Measurements from ENCODE around the gene MYB. TPM values are rescaled to one million over a fixed set of nuclear protein-coding genes. Genes with fewer than 3 reads are reported as not detected.

Gene MYB
- total RNA-seq, 2 donors from 2014 or later, result 5.3 to 5.4 TPM

DNA sequence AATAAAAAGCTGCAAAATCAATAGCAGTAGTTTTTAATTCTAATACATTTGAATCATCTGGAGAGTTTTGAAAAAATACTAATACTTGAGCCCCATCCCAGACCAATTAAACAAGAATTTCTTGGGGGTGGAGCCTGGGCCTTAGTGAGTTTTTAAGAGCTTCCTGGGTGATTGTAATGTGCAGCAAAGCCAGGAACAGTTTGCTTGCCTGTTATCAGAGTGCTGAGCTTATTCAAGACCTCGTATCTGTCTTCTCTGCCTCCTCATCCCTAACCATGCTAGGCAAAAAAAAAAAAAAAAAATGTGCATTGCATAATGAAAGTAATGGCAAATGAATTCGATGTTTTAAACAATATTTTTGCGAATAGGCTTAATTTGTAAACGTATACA, 36.4 kb upstream of the MYB start:
- no peaks in the 10 kb centered on the region for H3K36me3 ChIP-seq (ENCODE audit: control insufficient read depth, insufficient read depth, low read length)
- 20 to 100% methylated on average over 1 to 2 of the region's 4 CpGs for WGBS, 2 experiments (ENCODE audit: insufficient coverage in 1 of 2, insufficient read length in 1 of 2)
- Mint-ChIP-seq H3K9me3 (no peaks in the 10 kb centered on the region), H3K27ac (no peak overlapping the region), H3K4me3 (no peak overlapping the region), H3K27me3 (ENCODE audit: insufficient read depth) (peaks cover 13% of the 10 kb centered on the region), H3K4me1 (peaks cover 10% of the 10 kb centered on the region), H3K36me3 (ENCODE audit: low read depth) (no peaks in the 10 kb centered on the region)
- TF ChIP-seq, protein P1, sequence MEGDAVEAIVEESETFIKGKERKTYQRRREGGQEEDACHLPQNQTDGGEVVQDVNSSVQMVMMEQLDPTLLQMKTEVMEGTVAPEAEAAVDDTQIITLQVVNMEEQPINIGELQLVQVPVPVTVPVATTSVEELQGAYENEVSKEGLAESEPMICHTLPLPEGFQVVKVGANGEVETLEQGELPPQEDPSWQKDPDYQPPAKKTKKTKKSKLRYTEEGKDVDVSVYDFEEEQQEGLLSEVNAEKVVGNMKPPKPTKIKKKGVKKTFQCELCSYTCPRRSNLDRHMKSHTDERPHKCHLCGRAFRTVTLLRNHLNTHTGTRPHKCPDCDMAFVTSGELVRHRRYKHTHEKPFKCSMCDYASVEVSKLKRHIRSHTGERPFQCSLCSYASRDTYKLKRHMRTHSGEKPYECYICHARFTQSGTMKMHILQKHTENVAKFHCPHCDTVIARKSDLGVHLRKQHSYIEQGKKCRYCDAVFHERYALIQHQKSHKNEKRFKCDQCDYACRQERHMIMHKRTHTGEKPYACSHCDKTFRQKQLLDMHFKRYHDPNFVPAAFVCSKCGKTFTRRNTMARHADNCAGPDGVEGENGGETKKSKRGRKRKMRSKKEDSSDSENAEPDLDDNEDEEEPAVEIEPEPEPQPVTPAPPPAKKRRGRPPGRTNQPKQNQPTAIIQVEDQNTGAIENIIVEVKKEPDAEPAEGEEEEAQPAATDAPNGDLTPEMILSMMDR (conservative IDR thresholded peaks at IDR 0.05), result no peak
- H3K9ac ChIP-seq (ENCODE audit: extremely low read depth, low read length, poor library complexity, severe bottlenecking), result no peak overlapping the region
- no peak overlapping the region for H3K4me3 ChIP-seq (ENCODE audit: low read length)
- no peak for DNase-seq
- peaks cover 8% of the 10 kb centered on the region for H3K27me3 ChIP-seq (ENCODE audit: control insufficient read depth, insufficient read depth, low read length, poor library complexity, severe bottlenecking)
- H3K4me1 ChIP-seq (ENCODE audit: control insufficient read depth, insufficient read depth, low read length), result no peaks in the 10 kb centered on the region
- H3K9me3 ChIP-seq (ENCODE audit: control insufficient read depth, low read length), result no peaks in the 10 kb centered on the region
- H3K27ac ChIP-seq (ENCODE audit: low read depth, low read length), result no peak overlapping the region

DNA sequence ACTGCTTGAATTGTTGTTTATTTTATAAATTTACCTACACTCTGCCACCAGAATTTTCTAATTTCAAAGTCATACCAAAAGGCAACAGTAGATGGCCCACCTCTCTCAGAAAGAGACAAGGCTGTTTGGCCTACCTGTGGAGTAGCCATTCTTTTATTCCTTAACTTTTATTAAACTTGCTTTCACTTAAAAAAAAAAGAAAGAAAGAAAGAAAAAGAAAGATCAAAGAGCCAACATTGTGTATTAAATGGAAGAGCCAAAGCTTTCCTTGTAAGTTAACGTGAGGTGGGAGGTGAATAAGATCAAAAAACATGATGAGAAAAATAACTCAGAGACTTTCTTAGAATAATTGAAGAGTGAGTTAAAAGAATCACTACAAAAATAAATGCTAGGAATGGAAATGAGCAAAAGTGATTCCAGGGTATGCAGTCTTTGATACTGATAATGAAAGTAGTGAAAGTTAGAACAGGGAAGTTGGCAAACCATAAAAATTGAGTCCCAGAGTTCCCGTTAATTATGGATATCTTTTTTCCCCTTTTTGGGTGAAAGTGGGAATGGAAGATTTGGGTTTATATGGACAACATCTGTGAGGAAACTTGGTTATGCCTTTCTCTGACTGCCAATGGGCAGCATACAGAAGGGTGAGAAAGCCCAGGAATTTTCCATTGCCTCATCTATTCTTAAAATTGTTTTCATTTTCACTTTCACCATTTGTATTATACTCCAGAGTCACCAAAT, 35.9 kb upstream of the MYB start:
- Mint-ChIP-seq H3K27ac (no peak overlapping the region), H3K4me3 (no peak overlapping the region), H3K27me3 (ENCODE audit: insufficient read depth) (peaks cover 12% of the 10 kb centered on the region), H3K4me1 (peaks cover 10% of the 10 kb centered on the region), H3K36me3 (ENCODE audit: low read depth) (no peaks in the 10 kb centered on the region), H3K9me3 (no peaks in the 10 kb centered on the region)
- Histone ChIP-seq H3K4me1 (ENCODE audit: control insufficient read depth, insufficient read depth, low read length) (no peaks in the 10 kb centered on the region), H3K27me3 (ENCODE audit: control insufficient read depth, insufficient read depth, low read length, poor library complexity, severe bottlenecking) (peaks cover 8% of the 10 kb centered on the region), H3K9ac (ENCODE audit: extremely low read depth, low read length, poor library complexity, severe bottlenecking) (no peak overlapping the region), H3K36me3 (ENCODE audit: control insufficient read depth, insufficient read depth, low read length) (no peaks in the 10 kb centered on the region), H3K4me3 (ENCODE audit: low read length) (no peak overlapping the region), H3K9me3 (ENCODE audit: control insufficient read depth, low read length) (no peaks in the 10 kb centered on the region), H3K27ac (ENCODE audit: low read depth, low read length) (no peak overlapping the region)
- DNase-seq, result no peak
- 82 to 100% methylated on average over 2 of the region's 2 CpGs for WGBS, 2 experiments (ENCODE audit: insufficient coverage in 1 of 2, insufficient read length in 1 of 2)
- TF ChIP-seq, protein P1 (conservative IDR thresholded peaks at IDR 0.05), result peak; percentile 87

DNA sequence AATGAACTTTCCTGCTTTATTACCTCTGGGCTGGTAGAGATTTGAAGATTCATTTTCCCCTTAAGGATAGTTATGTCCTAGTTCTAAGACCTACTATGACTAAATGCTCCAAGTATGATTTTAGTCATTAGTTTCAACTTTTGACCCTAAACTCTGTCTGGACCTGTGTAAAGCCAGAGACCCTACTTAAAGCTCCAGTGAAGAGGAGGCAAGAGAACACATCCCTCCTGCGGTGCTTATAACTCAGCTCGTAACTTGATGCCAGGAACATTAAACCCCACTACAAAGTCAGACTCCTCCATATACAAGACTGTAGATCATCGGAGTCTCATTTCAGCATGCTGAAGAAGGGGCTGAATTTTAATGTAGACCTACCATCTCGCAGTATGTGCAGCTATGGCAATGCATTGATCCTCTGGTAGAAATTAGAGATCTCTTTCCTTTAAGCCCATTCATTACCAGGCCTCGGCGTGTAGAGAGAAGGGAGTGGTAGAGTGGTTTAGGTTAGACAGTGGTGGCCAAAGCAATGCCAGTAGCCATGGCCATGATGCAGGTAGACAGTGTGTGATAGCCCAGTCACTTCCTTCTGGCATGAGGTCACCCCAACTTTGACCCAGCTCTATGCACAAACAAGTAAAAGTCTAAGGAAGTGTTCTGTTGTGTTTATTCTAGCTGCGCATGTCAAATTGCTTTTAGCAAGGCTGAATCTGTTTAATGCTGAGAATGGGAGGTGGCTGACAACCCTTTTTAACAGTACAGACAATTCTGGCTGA, 34.8 kb upstream of the MYB start:
- no peaks in the 10 kb centered on the region for H3K36me3 ChIP-seq (ENCODE audit: control insufficient read depth, insufficient read depth, low read length)
- no peak overlapping the region for H3K4me3 Mint-ChIP-seq
- peaks cover 3% of the 10 kb centered on the region for H3K27me3 Mint-ChIP-seq (ENCODE audit: insufficient read depth)
- H3K27ac Mint-ChIP-seq, result no peak overlapping the region
- H3K9ac ChIP-seq (ENCODE audit: extremely low read depth, low read length, poor library complexity, severe bottlenecking), result no peak overlapping the region
- H3K9me3 Mint-ChIP-seq, result peaks cover 6% of the 10 kb centered on the region
- TF ChIP-seq, protein P1 (conservative IDR thresholded peaks at IDR 0.05), result no peak
- no peaks in the 10 kb centered on the region for H3K4me1 ChIP-seq (ENCODE audit: control insufficient read depth, insufficient read depth, low read length)
- peaks cover 10% of the 10 kb centered on the region for H3K4me1 Mint-ChIP-seq
- peaks cover 4% of the 10 kb centered on the region for H3K27me3 ChIP-seq (ENCODE audit: control insufficient read depth, insufficient read depth, low read length, poor library complexity, severe bottlenecking)
- WGBS, 2 experiments (ENCODE audit: insufficient coverage in 1 of 2, insufficient read length in 1 of 2), result 79 to 93% methylated on average over 2 to 7 of the region's 7 CpGs
- no peaks in the 10 kb centered on the region for H3K9me3 ChIP-seq (ENCODE audit: control insufficient read depth, low read length)
- no peak overlapping the region for H3K4me3 ChIP-seq (ENCODE audit: low read length)
- no peaks in the 10 kb centered on the region for H3K36me3 Mint-ChIP-seq (ENCODE audit: low read depth)
- no peak for DNase-seq
- H3K27ac ChIP-seq (ENCODE audit: low read depth, low read length), result no peak overlapping the region

Data from endodermal cell (in vitro differentiated cells).